Measurements from ENCODE around the gene NLRP3.

The NLRP3 gene

DNA sequence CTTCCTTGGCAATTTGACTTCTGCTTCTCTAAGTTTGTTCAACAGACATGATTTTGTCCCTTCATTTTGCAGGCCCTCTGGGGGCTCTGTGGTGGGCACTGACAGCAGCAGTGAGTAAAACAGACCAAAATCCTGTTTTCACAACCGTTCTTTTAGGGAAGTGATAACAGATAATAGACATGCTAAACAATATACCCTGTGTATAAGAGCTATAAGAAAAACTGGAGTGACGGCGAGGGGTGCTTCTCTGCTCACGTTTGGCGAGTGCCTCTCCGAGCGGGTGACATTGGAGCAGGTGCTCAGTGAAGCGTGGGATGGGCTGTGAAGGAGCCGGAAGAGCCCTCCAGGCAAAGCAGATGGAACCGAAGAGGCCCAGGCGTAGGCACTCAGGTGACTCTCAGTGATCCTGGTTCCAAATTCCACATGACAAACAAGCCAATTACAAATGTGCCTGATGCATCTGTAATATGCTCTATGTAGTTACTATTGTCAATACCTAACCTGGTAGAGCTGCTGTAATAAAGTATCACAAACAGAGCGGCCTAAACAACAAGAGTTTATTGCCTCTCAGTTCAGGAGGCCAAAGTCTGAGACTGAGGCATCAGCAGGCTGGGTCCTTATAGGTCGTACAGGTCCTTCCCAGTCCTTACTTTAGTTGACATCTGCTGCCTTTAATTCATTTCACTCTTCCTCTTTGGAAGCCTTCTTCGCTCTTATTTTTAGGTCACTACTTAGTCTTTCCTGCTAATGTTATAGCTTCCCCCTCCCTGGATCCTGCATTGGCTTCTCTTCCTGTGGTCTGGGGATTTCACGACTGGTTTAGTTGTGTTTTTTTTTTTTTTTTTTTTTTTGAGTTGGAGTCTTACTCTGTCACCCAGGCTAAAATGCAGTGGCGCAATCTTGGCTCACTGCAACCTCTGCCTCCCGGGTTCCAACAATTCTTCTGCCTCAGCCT is 21.9 kb downstream of the NLRP3 start:
- Histone ChIP-seq H3K4me3 (ENCODE audit: low read depth, low read length) (no peak overlapping the region), H3K36me3 (ENCODE audit: control insufficient read depth in 2 of 2, insufficient read depth in 1 of 2, low read length in 2 of 2) (no peaks in the 10 kb centered on the region), H3K9me3 (ENCODE audit: control insufficient read depth, insufficient read depth, low read depth, low read length) (no peaks in the 10 kb centered on the region), H3K27ac (ENCODE audit: extremely low read depth, low read depth, low read length) (no peak overlapping the region), H3K4me1 (ENCODE audit: control insufficient read depth, insufficient read depth, low read length) (no peaks in the 10 kb centered on the region)
- POLR2A ChIA-PET: no interaction called here
- TF ChIP-seq ZNF473 (tag by site-specific recombination; IDR thresholded peaks at IDR 0.05): no peak
- no peak for TF ChIP-seq AEBP2 (tag by site-specific recombination; IDR thresholded peaks at IDR 0.05; ENCODE audit: borderline replicate concordance)
- no peak for TF ChIP-seq ZFP41 (tag by site-specific recombination; IDR thresholded peaks at IDR 0.05; ENCODE audit: borderline replicate concordance)
- no peak for TF ChIP-seq ZNF155 (tag by site-specific recombination; IDR thresholded peaks at IDR 0.05)
- no peak for TF ChIP-seq ZNF174 (tag by site-specific recombination; IDR thresholded peaks at IDR 0.05)
- TF ChIP-seq, protein P1, sequence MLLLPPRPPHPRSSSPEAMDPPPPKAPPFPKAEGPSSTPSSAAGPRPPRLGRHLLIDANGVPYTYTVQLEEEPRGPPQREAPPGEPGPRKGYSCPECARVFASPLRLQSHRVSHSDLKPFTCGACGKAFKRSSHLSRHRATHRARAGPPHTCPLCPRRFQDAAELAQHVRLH (tag by site-specific recombination; IDR thresholded peaks at IDR 0.05): no peak
- no peak for TF ChIP-seq ZNF211 (tag by site-specific recombination; IDR thresholded peaks at IDR 0.05; ENCODE audit: low read depth)
- TF ChIP-seq, protein P2, sequence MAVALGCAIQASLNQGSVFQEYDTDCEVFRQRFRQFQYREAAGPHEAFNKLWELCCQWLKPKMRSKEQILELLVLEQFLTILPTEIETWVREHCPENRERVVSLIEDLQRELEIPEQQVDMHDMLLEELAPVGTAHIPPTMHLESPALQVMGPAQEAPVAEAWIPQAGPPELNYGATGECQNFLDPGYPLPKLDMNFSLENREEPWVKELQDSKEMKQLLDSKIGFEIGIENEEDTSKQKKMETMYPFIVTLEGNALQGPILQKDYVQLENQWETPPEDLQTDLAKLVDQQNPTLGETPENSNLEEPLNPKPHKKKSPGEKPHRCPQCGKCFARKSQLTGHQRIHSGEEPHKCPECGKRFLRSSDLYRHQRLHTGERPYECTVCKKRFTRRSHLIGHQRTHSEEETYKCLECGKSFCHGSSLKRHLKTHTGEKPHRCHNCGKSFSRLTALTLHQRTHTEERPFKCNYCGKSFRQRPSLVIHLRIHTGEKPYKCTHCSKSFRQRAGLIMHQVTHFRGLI (tag by site-specific recombination; IDR thresholded peaks at IDR 0.05): no peak
- TF ChIP-seq ZNF654 (tag by site-specific recombination; IDR thresholded peaks at IDR 0.05; ENCODE audit: low read depth): no peak
- no peak for TF ChIP-seq ZNF366 (tag by site-specific recombination; conservative IDR thresholded peaks at IDR 0.05)
- no peak for TF ChIP-seq ZNF843 (tag by site-specific recombination; IDR thresholded peaks at IDR 0.05)
- TF ChIP-seq ZNF157 (tag by site-specific recombination; IDR thresholded peaks at IDR 0.05): no peak
- no peak for TF ChIP-seq BCL6B (tag by site-specific recombination; IDR thresholded peaks at IDR 0.05)
- TF ChIP-seq ZBTB26 (tag by site-specific recombination; optimal IDR thresholded peaks at IDR 0.05): no peak
- no peak for TF ChIP-seq ZNF561 (tag by site-specific recombination; IDR thresholded peaks at IDR 0.05; ENCODE audit: borderline replicate concordance)
- TF ChIP-seq ZNF624 (tag by site-specific recombination; IDR thresholded peaks at IDR 0.05): no peak
- no peak for TF ChIP-seq ZNF112 (tag by site-specific recombination; IDR thresholded peaks at IDR 0.05)
- TF ChIP-seq YY1 (tag by site-specific recombination; IDR thresholded peaks at IDR 0.05): no peak
- TF ChIP-seq ZNF239 (tag by site-specific recombination; IDR thresholded peaks at IDR 0.05): no peak
- TF ChIP-seq, protein P3, sequence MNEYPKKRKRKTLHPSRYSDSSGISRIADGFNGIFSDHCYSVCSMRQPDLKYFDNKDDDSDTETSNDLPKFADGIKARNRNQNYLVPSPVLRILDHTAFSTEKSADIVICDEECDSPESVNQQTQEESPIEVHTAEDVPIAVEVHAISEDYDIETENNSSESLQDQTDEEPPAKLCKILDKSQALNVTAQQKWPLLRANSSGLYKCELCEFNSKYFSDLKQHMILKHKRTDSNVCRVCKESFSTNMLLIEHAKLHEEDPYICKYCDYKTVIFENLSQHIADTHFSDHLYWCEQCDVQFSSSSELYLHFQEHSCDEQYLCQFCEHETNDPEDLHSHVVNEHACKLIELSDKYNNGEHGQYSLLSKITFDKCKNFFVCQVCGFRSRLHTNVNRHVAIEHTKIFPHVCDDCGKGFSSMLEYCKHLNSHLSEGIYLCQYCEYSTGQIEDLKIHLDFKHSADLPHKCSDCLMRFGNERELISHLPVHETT (tag by site-specific recombination; IDR thresholded peaks at IDR 0.05): no peak
- CTCF ChIA-PET: no interaction called here

All from HEK293 (cell line).